Liver (tissue), 3 donors: ENCODE measurements around the gene PCSK6.

ENCODE experiments used
- ATF3 ChIP-seq: IDR thresholded peaks from 2 replicates; pipeline ENCODE4 v1.6.1; 2016; ENCODE audit warnings: antibody characterized with exemption
- CTCF ChIP-seq: fragments of 150-350 bp; IDR thresholded peaks from 2 replicates; pipeline ENCODE4 v1.5.1; 2017; ENCODE audit warnings: improper control_type of control experiment, low read depth, low read length; ENCODE audit not compliant: missing input control
- GABPA ChIP-seq, 2 donors: IDR thresholded peaks in 1 of 2; conservative IDR thresholded peaks in 1 of 2; 2 replicates each; pipeline ENCODE4 v1.6.1; 2016; ENCODE audit warnings: antibody characterized with exemption in 2 of 2, mild to moderate bottlenecking in 1 of 2, moderate library complexity in 1 of 2
- JUND ChIP-seq, 2 donors: IDR thresholded peaks; 2 replicates each; pipeline ENCODE4 v1.6.1; 2016; ENCODE audit warnings: antibody characterized with exemption in 2 of 2
- MAX ChIP-seq: IDR thresholded peaks from 2 replicates; pipeline ENCODE4 v1.6.1; 2016; ENCODE audit warnings: antibody characterized with exemption
- NR2F2 ChIP-seq: IDR thresholded peaks from 2 replicates; pipeline ENCODE4 v1.6.1; 2016; ENCODE audit warnings: antibody characterized with exemption
- RAD21 ChIP-seq, 2 donors: IDR thresholded peaks; 2 replicates each; pipeline ENCODE4 v1.6.1; 2016; ENCODE audit warnings: antibody characterized with exemption in 2 of 2, mild to moderate bottlenecking in 2 of 2
- REST ChIP-seq: IDR thresholded peaks from 2 replicates; pipeline ENCODE4 v1.6.1; 2016; ENCODE audit warnings: antibody characterized with exemption, mild to moderate bottlenecking
- TAF1 ChIP-seq: conservative IDR thresholded peaks from 2 replicates; pipeline ENCODE4 v1.6.1; 2016; ENCODE audit warnings: antibody characterized with exemption, mild to moderate bottlenecking
- YY1 ChIP-seq: IDR thresholded peaks from 2 replicates; pipeline ENCODE4 v1.6.1; 2016; ENCODE audit warnings: antibody characterized with exemption, mild to moderate bottlenecking
- donor health status: healthy.
- donor health status: healthy.

GRCh38 chr15:101496198-101496986 is 6.9 kb upstream of the PCSK6 start:
- no peak for TF ChIP-seq CTCF
- TF ChIP-seq REST: no peak
- TF ChIP-seq GABPA (IDR thresholded peaks at IDR 0.05 in 1 of 2, conservative IDR thresholded peaks at IDR 0.05 in 1 of 2): no peak
- TF ChIP-seq NR2F2: peak; percentile 27
- TF ChIP-seq JUND (IDR thresholded peaks at IDR 0.05): no peak
- TF ChIP-seq RAD21 (IDR thresholded peaks at IDR 0.05): no peak
- no peak for TF ChIP-seq MAX
- no peak for TF ChIP-seq TAF1
- TF ChIP-seq YY1: no peak
- TF ChIP-seq ATF3: no peak
